Transverse colon (tissue), 4 donors: ENCODE results near the gene PALM3. TPM values are rescaled to one million over a fixed set of nuclear protein-coding genes. Genes with fewer than 3 reads are reported as not detected.
A peak's percentile ranks its signal among the peaks of the same experiment; 100 is the strongest.

Source experiments
- DNase-seq: peaks from one replicate; pipeline ENCODE4 v3.0.0-alpha.2; 2019
- H3K27ac ChIP-seq, 4 donors: fragments of 200-600 bp; sonication (generic); 2 replicates each; pipeline ENCODE4 v1.5.1; 2016 to 2018; ENCODE audit warnings: inconsistent platforms in 4 of 4
- H3K27me3 ChIP-seq: fragments of 200-600 bp; sonication (generic); 2 replicates; pipeline ENCODE4 v1.5.1; 2017; ENCODE audit warnings: inconsistent platforms
- H3K36me3 ChIP-seq, 4 donors: fragments of 200-600 bp; sonication (generic); 2 replicates each; pipeline ENCODE4 v1.5.1; 2017 to 2019; ENCODE audit warnings: inconsistent platforms in 4 of 4
- H3K4me1 ChIP-seq, 4 donors: fragments of 200-600 bp; sonication (generic); 2 replicates each; pipeline ENCODE4 v1.5.1; 2017 to 2020; ENCODE audit warnings: inconsistent platforms in 4 of 4
- H3K4me3 ChIP-seq, 4 donors: fragments of 200-600 bp; sonication (generic); 1 replicate in 1 of 4; 2 replicates in 3 of 4; pipeline versions ENCODE4 v1.5.1 to v1.6.1; 2017 to 2019; ENCODE audit warnings: inconsistent platforms in 4 of 4
- H3K9me3 ChIP-seq, 2 donors: fragments of 200-600 bp; sonication (generic); 2 replicates each; pipeline ENCODE4 v1.5.1; 2017 to 2019; ENCODE audit warnings: inconsistent platforms in 2 of 2
- EP300 ChIP-seq: sonication (generic); formaldehyde crosslinking; IDR thresholded peaks from one replicate; pipeline ENCODE4 v1.6.1; 2017; ENCODE audit warnings: antibody characterized with exemption, low read depth
- POLR2A ChIP-seq: fragments of 450-650 bp; IDR thresholded peaks from one replicate; pipeline ENCODE4 v1.6.1; 2016; ENCODE audit warnings: antibody characterized with exemption, mild to moderate bottlenecking, moderate library complexity
- POLR2AphosphoS5 ChIP-seq, 3 donors: sonication (generic); formaldehyde crosslinking; IDR thresholded peaks; one replicate each; pipeline ENCODE4 v1.6.1; 2016; ENCODE audit warnings: antibody characterized with exemption in 3 of 3
- WGBS, 2 donors: methylation state at CpG; one replicate each; pipeline ENCODE4 v1.1.5; 2018; ENCODE audit warnings: low coverage in 1 of 2; 5-methylcytosine and 5-hydroxymethylcytosine counted together
- in situ Hi-C, 4 donors: fragments of 200-750 bp; cut with MboI; loops; one replicate each; pipeline versions ENCODE4 v1.15.0 to v1.15.1; 2017; ENCODE audit warnings: low sequenced_read_pairs in 3 of 4, low pct_ligation_motif_present in 1 of 4, low pct_unique_long_range_greater_than_20kb in 1 of 4
- intact Hi-C: fragments of 100-400 bp; cut with DNase I; formaldehyde crosslinking; loops from one replicate; pipeline ENCODE4 v1.15.1; 2023; ENCODE audit warnings: low total_unique reads
- total RNA-seq, 4 donors: library from RNA; depleted of rRNA; stranded (reverse); fragments of >200 nt; gene quantifications; one replicate each; pipeline ENCODE4 v1.1.0, GENCODE V29; 2016
- TF ChIP-seq, protein P1 (sequence below), 5 experiments: fragments of 200-600 bp in 3 of 5; fragments of 450-650 bp in 2 of 5; sonication (generic) in 3 of 5; IDR thresholded peaks; 1 replicate in 2 of 5; 2 replicates in 3 of 5; pipeline ENCODE4 v1.5.1; 2016 to 2017; ENCODE audit warnings: antibody characterized with exemption in 5 of 5, inconsistent platforms in 3 of 5, mild to moderate bottlenecking in 2 of 5, moderate library complexity in 1 of 5

PALM3 gene, protein sequence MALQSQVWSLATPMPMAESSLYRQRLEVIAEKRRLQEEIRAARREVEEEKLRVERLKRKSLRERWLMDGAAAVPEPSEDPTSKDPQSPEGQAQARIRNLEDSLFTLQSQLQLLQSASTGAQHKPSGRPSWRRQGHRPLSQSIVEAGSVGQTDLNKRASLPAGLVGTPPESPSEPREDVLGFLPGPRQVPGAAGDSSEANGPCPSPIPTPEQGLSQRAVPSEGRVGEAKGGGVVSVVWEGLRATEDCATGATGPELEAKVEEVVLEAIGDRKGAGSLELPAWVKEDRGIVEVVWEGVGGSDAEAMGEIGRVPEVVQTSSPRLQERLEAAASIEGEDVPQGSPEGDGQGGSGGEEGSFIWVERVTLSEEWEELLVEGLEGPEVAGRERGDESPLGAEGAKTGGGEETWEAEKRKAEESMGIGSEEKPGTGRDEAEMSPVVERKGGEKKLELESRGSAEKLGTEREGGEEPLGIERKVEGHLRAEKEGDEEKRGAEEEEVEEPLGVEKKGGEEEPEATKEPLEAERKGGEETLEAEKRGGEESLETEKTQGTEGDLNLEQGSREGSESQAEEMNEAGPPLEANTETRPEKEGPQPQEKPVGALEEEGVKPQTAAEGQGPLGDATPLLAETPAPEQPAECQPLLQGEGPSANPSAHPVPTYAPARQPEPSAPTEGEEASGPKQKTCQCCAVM
- under 1 TPM in 2 of 4 donors, not detected in 2; 0.14 to 0.32 TPM for total RNA-seq

DNA sequence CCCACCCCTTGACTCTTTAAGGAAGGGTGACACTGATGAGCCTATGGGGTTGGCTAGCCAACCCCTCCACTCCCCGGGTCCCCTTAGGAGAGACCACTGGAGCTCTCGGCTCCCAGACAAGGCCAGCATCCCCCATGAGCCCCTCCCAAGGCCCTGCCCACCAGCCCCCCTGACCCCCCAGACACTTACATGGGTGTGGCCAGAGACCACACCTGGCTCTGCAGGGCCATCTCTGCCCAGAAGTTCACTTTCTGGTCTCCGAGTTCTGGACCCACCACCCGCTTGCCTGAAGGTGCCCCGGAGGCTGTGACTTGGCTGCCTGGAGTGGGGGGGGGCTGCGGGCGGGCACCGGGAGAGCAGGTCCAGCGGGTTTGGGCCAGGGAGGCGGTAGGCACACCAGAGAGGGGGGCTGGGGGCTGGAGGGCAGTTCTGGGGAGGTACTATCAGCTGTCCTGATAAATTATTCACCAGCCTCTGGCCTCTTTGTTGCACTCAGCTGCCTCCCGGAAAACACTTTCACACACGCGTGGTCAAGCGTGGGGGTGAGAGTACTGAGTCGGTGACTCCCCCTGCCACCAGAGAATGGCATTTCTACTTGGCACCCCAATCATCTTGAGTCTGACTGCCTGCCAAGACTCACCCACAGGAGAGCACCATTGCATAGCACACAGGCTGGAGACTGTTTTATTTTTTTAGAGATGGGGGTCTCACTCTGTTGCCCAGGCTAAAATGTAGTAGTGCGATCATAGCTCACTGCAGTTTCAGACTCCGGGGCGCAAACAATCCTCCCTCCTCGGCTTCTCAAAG is at the start of gene PALM3:
Gene PALM3 (minus strand): TSS at position 326 of the 807 bp plus-strand sequence. CDS start 96 bp downstream, at position 230.
- Histone ChIP-seq H3K27ac (no peak within 1 kb of the TSS), H3K27me3 (peaks cover 60% of the 10 kb centered on the region), H3K4me3 (no peak within 1 kb of the TSS), H3K4me1 (peaks cover 0 to 16% (median 11%) of the 10 kb centered on the region in 4 donors), H3K9me3 (no peaks in the 10 kb centered on the region), H3K36me3 (no peaks in the 10 kb centered on the region)
- in situ Hi-C loops (loop anchor here in 3 of 4 donors (10.0 to 25.0 kb wide), 3 partner anchors 175 to 475 kb away; partner anchors contain the start of gene NANOS3 (in 2 of the 3)), intact Hi-C loops (no loop called here)
- TF ChIP-seq POLR2A (no peak), EP300 (no peak), POLR2AphosphoS5 (IDR thresholded peaks at IDR 0.05) (no peak)
- TF ChIP-seq, protein P1, sequence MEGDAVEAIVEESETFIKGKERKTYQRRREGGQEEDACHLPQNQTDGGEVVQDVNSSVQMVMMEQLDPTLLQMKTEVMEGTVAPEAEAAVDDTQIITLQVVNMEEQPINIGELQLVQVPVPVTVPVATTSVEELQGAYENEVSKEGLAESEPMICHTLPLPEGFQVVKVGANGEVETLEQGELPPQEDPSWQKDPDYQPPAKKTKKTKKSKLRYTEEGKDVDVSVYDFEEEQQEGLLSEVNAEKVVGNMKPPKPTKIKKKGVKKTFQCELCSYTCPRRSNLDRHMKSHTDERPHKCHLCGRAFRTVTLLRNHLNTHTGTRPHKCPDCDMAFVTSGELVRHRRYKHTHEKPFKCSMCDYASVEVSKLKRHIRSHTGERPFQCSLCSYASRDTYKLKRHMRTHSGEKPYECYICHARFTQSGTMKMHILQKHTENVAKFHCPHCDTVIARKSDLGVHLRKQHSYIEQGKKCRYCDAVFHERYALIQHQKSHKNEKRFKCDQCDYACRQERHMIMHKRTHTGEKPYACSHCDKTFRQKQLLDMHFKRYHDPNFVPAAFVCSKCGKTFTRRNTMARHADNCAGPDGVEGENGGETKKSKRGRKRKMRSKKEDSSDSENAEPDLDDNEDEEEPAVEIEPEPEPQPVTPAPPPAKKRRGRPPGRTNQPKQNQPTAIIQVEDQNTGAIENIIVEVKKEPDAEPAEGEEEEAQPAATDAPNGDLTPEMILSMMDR (IDR thresholded peaks at IDR 0.05), result no peak
- 54 to 60% methylated on average over 2 to 19 of the region's 19 CpGs for WGBS, 2 donors
- peak; percentile 35 for DNase-seq

GRCh38 chr19:14111486-14111885 is 49.6 kb upstream of the PALM3 start:
- in situ Hi-C loops, result no loop called here
- no peak overlapping the region for H3K4me3 ChIP-seq
- H3K4me1 ChIP-seq, result peaks cover 26 to 59% (median 32%) of the 10 kb centered on the region in 4 donors

GRCh38 chr19:14110650-14111049 is 48.8 kb upstream of the PALM3 start:
- TF ChIP-seq POLR2A (no peak), POLR2AphosphoS5 (IDR thresholded peaks at IDR 0.05) (no peak), EP300 (no peak)
- TF ChIP-seq, protein P1 (IDR thresholded peaks at IDR 0.05), result no peak
- Histone ChIP-seq H3K27me3 (no peaks in the 10 kb centered on the region), H3K4me3 (no peak overlapping the region), H3K4me1 (peaks cover 20 to 55% (median 24%) of the 10 kb centered on the region in 4 donors), H3K9me3 (no peaks in the 10 kb centered on the region), H3K36me3 (no peaks in the 10 kb centered on the region), H3K27ac (no peak overlapping the region)
- no peak for DNase-seq
- WGBS, 2 donors, result 81 to 83% methylated on average over 1 to 2 of the region's 2 CpGs
- intact Hi-C loops, result no loop called here
- in situ Hi-C loops, result no loop called here

More at GRCh38 chr19:14111486-14111885, 49.6 kb upstream of the PALM3 start:
- Histone ChIP-seq H3K27ac (peak overlapping the region in 1 of 4 donors; percentile 75), H3K36me3 (no peaks in the 10 kb centered on the region), H3K9me3 (no peaks in the 10 kb centered on the region), H3K27me3 (no peaks in the 10 kb centered on the region)
- intact Hi-C loops, result no loop called here
- TF ChIP-seq POLR2AphosphoS5 (IDR thresholded peaks at IDR 0.05), result no peak
- TF ChIP-seq, protein P1 (IDR thresholded peaks at IDR 0.05), result no peak
- TF ChIP-seq POLR2A, result no peak
- no peak for TF ChIP-seq EP300
- 92% methylated on average over 1 of the region's 1 CpG; no CpG with 5 or more reads in 1 of the 2 donors for WGBS, 2 donors
- no peak for DNase-seq
